Breast epithelium (tissue), 3 donors: ENCODE data around the gene PCBP3.

ENCODE experiments used
- CTCF ChIP-seq, 3 donors: fragments of 450-650 bp; IDR thresholded peaks; one replicate each; pipeline ENCODE4 v1.5.1; 2016 to 2017; ENCODE audit warnings: antibody characterized with exemption in 3 of 3, mild to moderate bottlenecking in 3 of 3, moderate library complexity in 3 of 3
- POLR2A ChIP-seq: fragments of 450-650 bp; IDR thresholded peaks from one replicate; pipeline ENCODE4 v1.6.1; 2016; ENCODE audit warnings: antibody characterized with exemption, mild to moderate bottlenecking, moderate library complexity
- POLR2AphosphoS5 ChIP-seq, 3 donors: sonication (generic); formaldehyde crosslinking; IDR thresholded peaks; one replicate each; pipeline ENCODE4 v1.6.1; 2017; ENCODE audit warnings: antibody characterized with exemption in 3 of 3

- TF ChIP-seq POLR2AphosphoS5 (IDR thresholded peaks at IDR 0.05) = no peak
- TF ChIP-seq CTCF (IDR thresholded peaks at IDR 0.05) = no peak
- TF ChIP-seq POLR2A = no peak
Observed at GRCh38 chr21:45872471-45872870, 228.9 kb downstream of the PCBP3 start.
